ENCODE data around the gene PTPN4.
A peak's percentile ranks its signal among the peaks of the same experiment; 100 is the strongest.
"Not testable (repeated sequence)": the region's sequence is repeated elsewhere in the genome, so short reads cannot be mapped to it uniquely, and the experiment has no call there.

Gene PTPN4

DNA sequence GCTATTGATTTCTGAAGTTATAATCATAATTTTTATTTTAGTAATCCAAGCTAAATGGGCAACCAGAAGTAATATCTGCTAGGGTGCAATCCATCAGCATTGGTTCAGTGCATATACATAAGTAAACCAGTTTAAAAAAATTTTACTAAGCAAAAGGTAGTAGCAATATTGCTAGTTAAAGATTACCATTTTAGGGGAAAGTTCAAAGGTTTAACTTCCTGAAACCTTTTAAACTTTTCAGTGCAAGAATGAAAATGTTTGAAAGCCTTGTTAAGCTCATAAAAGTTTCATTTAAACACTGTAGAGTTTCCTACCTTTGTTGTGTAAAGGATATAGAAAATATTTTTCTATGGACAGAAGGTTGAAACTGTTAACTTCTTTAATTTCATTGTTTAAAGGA lies 222.2 kb downstream of the PTPN4 start:
- DNase-seq, result no peak

DNA sequence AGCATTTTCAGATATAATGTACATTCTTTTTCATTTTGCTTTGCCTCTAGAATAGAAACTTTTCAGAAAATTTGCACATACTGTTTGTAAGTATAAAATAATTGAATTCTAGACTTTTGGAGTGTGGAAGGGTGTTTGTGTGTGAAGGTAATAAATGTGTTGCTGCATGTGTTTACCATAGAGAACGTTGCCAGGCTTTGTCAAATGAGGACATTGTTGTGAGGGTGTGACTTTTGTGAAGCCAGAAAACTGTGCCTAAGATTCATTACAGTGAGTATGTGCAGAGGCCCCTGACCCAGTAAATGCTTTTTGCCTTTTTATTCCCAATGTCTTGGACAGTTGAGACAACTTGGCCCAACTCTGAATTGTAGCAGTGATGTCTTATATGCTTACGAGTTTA lies 222.8 kb downstream of the PTPN4 start:
- DNase-seq, result no peak

DNA sequence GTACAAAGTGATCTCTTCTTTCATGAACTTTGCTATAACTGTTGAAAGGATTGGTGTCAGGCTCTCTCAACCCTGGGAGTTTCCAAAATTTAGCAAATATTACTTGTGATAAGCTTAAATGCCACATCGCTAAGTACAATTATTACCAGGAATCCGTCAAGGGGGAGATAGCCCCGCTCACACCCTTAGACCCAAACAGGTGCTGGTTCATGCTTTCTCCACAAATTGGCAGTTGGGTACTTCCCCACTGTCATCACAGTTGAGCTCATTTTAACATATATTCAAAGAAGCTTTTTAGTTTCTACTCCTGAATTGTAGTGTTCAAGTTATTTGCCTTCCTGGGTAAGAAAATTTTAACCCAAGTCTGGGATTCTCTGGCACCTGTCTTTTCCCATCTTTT lies 223.4 kb downstream of the PTPN4 start:
- DNase-seq, result no peak

DNA sequence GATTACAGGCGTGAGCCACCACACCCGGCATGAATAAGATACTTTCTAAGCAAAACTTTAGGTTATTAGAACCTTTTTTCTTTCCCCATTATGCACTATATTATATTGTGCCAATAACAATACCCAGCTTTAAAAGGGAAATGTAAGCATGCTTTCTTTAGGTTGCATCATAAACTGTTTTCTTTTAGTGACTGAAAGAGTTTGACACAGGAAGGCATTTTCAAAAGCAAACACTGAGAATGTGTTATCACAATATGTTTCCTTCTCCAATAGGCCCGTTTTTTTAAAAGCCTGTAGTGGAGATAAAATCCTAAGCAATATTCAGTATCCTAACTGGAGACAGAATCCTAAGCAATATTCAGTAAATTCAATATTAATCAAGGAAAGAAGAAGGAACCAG lies 236.4 kb downstream of the PTPN4 start:
- DNase-seq, result no peak

DNA sequence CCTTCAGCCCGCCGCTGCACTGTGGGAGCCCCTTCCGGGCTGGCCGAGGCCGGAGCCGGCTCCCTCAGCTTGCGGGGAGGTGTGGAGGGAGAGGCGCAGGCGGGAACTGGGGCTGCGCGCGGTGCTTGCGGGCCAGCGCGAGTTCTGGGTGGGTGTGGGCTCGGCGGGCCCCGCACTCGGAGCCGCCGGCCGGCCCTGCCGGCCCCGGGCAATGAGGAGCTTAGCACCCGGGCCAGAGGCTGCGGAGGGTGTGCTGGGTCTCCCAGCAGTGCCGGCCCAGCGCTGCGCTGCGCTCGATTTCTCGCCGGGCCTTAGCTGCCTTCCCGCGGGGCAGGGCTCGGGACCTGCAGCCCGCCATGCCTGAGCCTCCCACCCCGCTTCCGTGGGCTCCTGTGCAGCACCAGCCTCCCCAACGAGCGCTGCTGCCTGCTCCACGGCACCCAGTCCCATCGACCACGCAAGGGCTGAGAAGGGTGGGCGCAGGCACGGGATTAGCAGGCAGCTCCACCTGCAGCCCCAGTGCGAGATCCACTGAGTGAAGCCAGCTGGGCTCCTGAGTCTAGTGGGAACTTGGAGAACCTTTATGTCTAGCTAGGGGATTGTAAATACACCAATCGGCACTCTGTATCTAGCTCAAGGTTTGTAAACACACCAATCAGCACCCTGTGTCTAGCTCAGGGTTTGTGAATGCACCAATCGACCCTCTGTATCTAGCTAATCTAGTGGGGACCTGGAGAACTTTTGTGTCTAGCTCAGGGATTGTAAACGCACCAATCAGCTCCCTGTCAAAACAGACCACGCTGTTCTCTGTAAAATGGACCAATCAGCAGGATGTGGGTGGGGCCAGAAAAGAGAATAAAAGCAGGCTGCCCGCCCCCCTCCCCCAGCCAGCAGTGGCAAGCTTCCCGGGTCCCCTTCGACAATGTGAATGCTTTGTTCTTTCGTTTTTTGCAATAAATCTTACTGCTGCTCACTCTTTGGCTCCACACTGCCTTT lies 237.5 kb downstream of the PTPN4 start:
- not testable (repeated sequence) for DNase-seq

DNA sequence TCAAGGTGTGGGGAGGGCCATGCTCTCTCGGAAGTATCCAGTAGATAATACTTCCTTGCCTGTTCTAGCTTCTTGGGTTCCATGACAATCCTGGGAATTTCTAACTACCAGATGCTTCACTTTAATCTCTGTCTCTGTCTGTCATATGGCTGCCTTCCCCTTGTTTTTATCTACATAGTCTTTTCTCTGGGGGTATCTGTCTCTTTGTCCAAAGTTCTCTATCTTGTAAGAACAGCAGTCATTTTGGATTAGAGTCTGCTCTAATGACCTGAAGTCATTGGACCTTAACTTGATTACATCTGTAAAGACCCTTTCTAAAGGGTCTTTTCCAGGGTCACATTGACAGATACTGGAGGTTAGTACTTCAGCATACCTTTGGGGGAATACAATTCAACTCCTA lies 241.7 kb downstream of the PTPN4 start:
- DNase-seq, result no peak

DNA sequence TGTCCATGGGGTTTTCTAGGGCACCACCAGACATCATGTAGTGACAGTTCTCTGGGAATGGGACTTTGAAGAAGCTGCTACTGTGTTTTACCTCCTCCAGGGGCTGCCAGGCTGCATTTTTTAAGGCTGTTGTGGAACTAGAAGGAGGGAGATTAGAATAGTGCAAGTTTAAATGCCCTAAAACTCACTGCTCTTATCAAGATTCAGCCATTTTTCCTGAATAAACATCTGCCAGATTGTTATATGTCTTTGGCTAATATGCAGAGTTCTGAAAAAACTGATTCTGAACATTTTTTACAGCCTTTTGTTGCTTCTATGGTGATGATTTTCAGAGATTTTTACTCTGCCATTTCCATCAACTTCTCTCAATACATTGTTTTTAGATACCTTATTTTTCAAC lies 244.5 kb downstream of the PTPN4 start:
- DNase-seq, result no peak

DNA sequence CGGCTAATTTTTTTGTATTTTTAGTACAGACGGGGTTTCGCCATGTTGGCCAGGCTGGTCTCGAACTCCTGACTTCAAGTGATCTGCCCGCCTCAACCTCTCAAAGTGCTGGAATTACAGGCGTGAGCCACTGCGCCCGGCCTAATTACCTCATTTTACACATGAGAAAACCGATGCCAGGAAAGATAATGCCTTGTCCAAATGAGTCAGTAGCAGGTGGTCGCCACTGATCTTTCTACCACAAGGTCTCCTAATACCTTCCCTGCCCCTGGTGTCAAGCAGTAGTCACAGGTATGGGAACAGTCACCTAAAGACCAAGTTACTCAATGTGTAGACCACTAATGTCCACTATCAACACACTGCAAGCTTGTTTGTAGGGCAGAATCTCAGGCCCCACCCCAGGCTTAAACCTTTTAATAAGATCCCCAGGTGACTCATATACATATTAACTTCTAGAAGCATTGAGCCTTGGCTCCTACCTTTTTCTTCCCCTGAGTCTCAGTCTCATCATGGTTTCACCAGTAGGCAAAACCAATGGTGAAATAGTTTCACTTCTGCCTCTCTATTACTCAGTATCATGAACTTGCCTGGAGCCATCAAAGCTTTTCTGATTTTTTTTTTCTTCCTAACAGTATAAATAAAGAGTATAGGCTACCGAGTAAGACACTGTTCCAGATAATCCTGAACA lies 246.3 kb downstream of the PTPN4 start:
- peak; percentile 2 to 37 (median 31) for DNase-seq

DNA sequence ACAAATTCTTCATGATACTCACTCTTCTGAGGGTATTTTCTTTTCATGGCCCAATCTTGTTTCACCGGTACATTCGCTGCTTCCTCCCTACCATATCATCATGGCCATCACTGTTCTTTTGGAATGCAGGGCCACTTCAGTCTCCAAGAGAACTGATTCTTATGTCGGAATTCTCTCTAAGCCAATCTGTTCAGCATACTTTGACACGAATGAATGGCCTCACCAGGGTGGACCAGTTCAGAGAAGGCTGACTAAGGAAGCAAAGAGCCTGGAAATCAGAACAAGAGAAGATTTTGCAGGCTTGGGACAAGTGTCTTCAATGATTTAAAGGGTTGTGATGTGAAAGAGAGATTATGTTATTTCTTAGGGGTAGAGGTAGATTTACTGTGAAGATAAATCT lies 248.1 kb downstream of the PTPN4 start:
- DNase-seq, result no peak

DNA sequence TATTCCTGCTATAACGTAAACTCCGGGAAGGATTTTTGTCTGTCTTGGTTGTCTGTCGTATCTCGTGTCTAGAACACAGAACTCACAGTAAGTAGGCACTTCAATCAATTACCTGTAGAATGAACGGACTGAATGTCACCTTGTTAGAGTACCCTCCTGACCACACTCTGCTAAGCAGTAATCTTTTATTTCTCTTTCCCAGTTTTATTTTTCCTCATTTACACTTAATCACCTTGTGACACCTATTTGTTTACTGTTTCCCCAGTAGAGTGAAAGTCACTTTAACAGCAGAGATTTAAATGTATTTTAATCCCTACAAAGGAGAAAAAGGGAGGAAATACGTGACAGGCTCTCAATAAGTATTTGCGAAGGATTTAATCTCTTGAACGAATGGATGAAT lies 252.6 kb downstream of the PTPN4 start:
- DNase-seq, result no peak

DNA sequence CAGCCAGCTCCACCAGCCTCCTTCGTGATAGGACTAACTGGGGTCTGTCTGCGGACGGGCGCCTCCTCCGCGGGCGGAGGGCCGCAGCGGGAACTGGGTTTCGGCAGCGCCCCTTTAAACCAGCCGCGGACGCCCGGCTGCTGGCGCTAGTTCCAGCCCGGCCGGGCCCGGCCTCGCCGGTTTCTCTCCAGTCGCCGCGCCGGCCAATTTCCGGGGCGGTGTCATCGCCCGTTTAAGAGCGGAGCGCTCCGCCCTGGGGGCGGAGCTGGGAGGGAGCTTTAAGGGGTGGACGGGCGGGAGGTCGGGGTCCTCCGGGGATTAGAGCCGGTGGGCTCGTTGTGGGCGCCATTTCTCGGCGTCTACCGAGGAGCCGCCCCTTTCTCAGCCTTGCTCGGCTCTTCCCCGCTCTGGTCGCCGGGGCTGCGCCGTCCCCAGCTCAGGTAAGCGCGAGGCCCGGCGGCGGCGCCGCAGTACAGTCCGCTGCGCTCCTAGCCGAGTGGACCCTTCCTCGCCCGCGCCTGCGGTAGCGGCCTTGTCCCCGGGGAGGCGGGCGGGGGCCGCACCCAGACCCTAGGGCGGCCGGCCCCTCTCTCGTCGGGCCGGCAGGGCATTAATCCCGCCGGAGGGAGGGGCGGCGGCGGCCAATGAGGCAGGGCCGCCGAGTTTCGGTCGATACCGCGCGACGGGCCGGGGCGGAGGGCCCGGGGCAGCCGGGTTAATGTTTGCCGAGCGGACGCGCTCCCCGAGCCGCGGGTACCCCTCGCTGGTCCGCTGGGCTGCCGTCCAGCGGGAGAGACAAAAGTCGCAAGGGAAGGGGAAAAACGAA lies 253.3 kb downstream of the PTPN4 start, which contains the start of gene EPB41L5:
EPB41L5 (plus strand) TSS at position 307 of the 826 bp plus-strand sequence. CDS start 6,008 bp downstream, outside the sequence.
- DNase-seq, result peak; percentile 86 to 96 (median 92)

DNA sequence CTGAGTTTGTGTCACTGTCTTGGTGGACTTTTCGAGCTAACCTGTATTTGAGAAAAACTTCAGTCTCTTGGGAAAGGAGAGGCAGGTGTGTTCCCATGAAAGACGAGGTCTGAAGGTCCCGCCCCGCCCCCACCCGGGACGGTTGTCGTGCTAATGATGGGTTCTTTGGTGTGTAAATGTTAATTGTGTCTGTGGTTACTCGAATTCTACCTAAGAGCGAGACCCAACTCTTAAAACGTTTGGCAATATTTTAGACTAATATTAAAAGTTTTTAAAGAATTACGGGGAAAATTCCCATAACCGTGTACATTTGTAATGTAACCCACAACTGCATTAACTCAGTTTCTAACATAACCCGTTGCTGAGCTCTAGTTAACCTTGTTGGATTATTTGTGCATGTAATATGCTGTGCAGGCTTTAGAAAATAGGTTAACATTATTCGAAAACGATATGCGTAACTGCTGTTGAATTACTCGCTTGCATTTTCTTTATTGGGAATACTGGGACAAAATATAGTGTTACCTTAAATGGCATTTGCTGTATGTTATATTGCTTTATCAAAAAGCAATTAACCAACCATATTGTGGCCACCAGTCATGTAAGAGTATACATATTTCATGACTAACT lies 254.0 kb downstream of the PTPN4 start:
- no peak for DNase-seq

DNA sequence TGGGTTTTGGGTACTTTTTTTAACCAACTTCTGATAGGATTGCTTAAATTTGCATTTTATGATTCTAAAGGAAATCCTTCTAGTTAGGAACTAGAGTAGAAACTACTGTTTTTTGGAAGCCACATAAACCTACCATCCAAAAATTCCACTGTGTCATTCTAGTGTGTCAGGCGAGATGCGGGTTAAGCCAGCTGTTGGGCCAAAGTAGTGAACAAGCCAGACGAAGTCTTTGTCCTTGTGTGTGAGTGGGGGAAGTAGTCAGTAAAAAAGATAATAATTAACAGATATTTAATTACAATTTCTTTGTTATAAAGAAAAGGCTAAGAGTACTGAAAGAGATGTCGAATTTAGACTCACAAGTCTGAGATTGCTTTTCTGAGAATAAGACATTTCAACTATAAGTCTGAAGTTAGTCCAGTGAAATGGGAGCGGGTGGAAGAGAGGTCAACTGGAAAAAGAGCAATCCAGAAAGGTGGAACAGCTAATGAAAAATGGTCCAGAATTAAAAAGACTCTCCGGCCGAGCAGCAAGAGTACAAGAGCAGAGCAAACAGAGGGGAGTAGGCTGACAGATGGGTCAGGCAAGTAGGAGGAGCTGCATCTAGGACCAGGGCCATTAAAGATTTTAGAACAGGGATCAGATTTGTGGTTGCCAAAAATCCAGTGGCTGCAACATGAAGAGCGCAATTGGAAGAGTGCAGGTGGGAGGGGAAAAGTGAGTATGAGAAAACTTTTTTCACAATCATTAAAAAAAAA lies 254.7 kb downstream of the PTPN4 start:
- peak in 2 of 3 donors; percentile 14 to 24 for DNase-seq

DNA sequence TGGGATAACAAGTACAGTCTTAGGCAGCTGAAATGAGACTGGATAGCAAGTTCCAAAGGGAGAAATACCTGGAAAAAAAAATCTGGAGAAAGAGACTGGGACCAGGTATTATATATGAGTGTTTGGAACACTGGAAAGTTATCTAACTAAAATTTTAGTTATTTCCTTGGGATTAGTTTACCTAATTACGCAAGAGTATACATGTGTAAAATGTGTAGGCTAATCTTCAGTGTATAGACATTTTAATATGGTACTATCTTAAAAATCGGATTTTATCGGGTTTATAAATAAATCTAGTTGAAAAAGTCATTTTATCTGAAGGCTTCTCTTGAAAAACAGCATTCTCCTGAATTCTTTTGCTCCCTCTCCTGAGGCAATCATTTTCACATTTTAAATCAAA lies 257.1 kb downstream of the PTPN4 start:
- no peak for DNase-seq

DNA sequence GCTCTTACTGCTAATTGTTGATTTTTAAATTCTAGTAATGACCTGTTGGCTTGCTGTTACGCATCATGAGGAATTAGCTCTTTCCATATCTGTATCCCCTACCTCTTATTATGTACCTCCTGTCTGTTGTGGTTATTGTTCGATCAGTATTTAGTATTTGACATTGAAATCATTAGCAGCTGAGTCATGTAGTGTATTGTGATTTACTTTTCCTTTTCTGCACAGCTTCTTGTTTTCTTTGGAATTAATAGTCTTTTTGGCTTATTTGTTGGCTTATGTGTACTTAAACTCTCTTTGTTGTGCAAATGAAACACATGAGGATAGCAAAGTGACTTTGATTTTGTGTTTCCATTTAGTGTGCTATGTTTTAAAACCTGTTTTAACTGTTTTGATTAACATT lies 257.5 kb downstream of the PTPN4 start:
- DNase-seq, result no peak

DNA sequence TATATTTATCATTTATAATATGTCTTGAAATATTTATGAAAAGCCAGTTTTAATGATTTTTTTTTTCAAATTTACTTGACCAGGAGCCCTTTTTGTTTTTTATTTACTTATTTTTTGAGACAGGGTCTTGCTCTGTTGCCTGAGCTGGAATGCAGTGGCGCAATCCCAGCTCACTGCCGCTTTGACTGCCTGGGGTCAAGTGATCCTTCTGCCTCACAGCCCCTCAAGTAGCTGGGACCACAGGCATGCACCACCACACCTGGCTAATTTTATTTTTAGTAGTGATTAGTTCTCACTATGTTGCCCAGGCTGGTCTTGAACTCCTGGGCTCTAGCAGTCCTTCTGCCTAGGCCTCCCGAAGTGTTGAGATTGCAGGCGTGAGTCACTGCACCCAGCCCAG lies 258.8 kb downstream of the PTPN4 start:
- no peak for DNase-seq

DNA sequence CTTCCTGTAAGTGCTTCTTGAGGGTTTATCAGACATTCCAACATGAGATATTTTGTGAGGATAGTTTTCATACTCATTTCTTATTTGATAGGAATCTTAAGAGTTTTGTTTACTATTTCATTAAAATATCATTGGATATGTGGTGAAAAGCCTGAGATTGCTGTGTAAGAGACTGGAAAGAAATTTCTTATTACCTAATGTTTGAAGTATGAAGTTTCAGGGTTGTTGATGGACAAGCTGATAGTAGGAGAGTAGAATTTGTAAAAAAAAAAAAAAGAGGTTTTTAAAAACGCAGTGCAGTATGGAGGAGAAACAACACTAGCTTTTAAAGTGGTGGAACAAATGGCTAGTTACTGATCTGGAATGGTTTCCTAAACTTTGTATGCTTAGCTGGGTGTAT lies 260.8 kb downstream of the PTPN4 start:
- no peak for DNase-seq

DNA sequence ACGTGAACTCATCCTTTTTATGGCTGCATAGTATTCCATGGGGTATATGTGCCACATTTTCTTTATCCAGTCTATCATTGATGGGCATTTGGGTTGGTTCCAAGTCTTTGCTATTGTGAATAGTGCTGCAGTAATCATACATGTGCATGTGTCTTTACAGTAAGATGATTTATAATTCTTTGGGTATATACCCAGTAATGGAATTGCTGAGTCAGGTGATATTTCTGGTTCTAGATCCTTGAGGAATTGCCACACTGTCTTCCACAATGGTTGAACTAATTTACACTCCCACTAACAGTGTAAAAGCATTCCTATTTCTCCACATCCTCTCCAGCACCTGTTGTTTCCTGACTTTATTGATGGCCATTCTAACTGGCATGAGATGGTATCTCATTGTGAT lies 262.8 kb downstream of the PTPN4 start:
- DNase-seq, result not testable (repeated sequence)

DNA sequence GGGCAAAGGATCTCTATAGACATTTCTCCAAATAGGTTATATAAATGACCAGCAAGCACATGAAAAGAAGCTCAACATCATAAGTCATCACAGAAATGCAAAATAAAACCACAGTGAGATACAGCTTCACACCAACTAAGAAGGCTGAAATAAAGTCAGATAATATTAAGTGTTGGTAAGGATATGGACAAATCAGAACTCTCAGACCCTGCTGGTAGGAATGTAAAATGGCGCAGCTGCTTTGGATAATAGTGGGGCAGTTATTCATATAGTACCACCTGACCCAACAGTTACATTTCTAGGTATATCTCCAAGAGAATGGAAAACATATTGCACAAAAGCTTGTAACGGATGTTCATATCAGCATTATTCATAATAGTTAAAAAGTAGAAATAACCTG lies 267.2 kb downstream of the PTPN4 start:
- DNase-seq, result no peak

DNA sequence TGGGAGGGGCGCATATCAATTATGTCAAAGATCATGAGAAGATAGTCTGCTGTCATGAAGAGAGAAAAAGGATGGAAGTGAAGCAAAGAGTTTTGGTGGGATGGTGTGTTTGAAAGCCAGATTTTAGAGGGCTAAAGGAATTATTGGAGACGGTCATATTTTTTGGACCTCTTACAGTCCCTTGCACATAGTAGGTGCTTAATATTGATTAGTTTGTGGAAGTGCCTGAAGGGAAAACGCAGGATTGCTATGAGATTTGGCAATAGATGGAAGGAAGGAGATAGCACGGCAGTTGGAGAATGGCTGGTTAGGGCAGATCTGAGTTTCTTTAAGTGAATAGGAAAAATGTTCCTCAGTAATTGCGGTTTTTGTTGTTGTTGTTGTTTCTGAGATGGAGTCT lies 269.1 kb downstream of the PTPN4 start:
- DNase-seq, result no peak

DNA sequence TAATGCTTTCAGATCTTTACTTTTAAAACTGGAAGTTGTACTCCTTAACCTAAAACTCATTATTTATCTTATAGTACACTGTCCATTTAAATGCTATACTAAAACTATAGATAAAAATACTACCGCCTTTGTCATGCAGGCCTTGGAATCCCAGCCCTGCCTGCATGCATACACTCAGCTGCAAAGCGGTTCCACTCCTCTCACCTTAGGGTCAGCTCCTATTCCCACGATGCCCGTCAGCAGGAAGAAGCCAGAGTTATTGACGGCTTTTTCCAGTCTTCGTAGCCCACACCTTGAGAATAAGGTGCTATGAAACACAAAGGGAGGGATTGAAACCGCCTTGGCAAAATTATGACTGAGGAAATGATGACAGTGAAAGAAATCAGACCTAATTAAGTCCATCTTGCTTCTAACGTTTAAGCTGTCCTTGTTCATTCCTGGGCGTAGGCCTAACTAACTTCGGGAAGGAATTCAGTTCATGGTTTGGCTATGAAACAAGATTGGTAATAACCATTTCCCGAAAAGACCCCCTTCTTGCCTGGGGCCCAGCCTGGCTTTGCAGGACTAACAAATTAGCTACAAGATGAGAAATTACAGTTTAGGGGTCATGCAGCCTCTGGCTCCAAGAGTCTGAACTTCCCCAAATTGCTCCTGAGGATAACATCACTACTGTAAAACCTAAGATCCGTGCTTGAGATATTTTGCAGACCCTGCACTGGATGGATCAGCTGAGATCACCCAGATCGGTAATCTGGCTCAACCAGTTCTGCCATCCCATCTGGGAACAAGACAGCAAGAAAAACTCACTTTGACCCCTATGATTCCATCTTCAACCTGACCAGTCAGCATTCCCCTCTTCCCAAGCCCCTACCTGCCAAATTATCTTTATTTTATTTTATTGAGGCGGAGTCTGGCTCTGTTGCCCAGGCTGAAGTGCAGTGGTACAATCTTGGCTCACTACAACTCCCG lies 270.2 kb downstream of the PTPN4 start:
- DNase-seq, result no peak
